Ecto neural progenitor cell (in vitro differentiated cells): ENCODE measurements around the gene GNAS-AS1.

Source experiments
- DNase-seq: peaks from one replicate; pipeline ENCODE4 v3.0.0-alpha.2; 2018; ENCODE audit warnings: low spot score

GNAS-AS1 gene

DNA sequence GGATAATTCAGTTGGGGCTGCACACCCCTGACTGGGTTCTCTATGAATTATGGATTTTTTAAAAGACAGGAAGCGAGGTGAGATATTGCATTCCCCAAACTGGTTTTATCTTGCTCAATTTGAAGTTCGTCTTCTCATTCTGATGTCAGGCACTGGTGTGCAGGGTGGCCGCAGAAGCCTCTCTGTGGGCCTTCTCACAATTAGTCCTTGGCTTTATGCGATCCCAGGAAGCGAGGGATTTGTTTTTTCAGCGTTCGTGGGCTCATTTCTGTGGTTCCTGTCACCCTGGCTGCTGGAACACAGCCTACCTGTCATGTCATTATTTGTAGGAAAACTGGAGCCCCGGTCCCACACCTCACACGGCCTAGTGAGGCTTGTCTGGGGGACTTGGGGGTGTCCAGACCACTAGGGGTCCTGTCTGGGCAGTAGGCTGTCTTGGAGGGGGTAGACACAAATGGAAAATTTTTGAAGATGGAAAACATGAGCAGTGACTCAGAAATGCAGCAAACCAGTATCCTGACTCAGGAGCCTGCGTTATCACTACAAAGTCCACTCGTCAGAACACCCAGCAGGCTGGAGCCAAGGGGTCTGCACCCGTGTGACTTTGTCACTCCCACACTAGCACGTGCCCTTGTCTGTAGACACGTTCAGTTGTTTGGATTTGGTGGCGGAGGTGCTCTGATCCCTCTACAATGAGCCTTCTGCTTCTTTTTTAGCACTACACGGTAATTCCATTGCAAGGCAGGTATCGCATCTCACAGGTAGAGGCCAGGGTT lies 42.2 kb downstream of the GNAS-AS1 start:
- no peak for DNase-seq

DNA sequence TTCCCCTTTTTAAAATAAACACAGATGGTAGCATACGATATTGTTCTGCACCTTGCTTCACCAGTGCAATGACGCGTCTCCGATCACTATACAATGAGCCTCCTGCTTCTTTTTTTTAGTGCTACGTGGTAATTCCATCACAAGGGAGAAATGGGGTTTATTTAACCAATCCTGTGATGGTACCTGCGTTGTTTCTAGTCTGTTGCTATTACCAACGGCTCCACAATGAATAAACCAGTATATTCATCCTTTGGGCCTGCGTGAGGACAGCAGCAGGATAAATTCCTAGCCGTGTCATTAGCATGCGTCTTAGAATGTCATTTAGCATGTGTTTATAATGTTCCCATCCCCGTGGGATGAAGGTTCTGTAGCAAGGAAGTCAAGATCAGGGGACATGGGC lies 42.9 kb downstream of the GNAS-AS1 start:
- DNase-seq, result no peak

DNA sequence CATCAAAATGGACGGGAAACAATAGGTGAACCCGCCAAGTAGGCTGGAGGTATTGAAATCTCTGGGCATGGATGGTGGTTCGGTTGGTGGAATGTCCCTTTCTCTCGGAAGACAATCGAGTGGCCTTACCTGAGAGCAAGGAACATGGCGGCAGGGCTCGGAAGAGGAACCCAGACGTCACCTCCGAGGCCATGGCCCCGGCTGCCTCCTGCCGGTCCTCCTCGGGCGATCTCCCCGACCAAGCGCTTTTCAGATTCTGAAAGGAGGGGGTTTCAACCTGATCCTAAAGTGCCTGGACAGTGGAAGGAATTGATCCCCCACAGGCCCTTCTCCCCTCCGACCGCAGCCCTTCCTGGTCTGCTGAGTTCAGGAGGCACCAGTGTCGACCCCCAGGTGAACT lies 47.2 kb downstream of the GNAS-AS1 start:
- DNase-seq, result no peak

- DNase-seq, result no peak
Measured at GRCh38 chr20:58802061-58802460, 48.6 kb downstream of the GNAS-AS1 start.

DNA sequence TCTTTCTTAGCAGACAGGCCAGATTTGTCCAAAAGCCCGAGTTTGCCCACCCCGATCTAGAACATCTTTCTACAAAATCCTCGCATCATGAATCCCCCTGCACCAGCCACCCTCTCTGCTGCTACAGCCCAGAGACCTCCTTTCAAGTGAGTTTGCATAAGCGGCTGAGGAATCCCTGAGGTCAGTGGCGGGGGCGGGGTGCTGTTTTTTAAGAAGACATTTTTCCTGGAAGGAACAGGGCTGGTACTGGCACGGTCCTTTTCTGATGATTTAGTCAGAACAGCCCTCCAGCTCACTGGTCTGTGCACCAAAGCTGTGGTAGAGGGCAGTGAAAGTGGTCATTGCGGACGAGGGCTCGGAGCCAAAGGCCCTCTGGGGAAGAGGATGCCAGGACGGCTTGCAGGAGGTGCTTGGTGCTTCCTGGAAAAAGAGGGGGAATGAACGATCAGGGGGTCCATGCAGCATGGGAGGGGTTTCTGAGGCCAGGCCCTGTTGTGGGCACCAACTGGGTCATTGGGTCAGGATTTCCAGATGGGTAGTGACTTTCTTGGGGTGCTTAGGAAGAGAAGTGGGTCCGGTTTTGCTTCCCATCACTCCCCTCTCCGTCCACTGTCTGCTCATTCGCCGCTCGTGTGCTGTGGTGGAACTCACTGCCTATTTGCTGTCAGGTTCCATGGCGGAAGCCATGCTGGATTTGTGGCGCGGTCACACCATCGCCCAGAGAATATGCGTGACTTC lies 50.4 kb downstream of the GNAS-AS1 start:
- peak; percentile 57 for DNase-seq

DNA sequence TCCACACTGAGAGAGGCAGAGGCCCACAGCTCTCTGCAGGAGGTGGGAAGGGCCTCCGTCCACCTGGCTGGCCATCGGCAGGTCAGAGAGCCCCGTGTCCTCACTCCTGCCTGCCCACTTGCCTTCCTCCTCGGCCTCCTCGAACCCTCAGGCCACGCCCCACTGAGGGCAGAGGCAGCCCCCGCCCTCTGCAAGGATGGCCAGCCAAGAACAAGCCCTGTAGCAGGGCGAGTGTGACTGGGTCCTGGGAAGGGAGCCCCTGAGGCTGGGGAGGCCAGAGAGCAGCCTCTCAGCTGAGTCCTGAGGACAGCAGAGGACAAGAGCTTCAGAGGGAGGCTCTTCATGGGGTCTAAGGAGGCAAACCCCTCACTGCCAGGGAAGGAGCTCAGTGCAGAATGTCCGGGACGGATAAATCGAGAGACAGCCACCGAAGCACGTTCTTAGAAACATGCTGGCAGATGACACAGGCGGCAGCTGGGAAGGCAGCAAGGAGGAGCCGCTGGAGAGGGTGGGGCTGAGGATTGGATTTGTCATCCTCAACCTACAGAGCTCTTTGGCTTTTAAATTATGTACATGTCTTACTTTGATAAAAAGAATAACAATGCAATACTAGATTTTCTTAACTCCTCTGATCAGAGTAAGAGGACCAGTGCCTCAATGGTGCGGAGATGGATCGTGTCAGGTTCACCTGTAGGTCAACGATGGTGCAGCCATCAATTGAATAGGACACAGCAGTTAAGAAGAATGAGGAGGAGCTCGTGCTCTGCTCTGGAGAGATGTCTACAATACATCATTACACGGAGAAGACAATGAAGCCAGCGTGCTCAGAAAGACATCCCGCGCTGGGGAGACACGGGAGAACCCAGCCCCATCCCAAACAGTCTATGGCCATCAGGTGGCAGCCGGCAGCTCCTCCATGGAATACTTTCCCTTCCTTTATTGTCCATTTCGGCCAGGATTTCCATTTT lies 53.0 kb downstream of the GNAS-AS1 start:
- DNase-seq, result no peak

DNA sequence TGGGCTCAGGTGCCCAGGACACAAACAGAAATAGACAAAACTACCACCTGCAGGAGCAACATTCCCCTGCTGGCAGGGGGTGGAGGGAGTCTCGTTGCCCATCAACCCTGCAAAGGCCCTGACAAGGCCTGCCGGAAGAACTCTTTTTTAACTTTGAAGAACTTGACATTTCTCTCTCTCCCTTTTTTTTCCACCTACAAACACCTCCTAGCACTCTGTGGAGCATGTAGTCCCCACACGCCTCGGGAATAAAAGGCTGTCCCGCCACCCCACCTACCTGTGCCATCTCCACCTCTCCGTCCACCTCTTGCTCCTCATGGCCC lies 54.8 kb downstream of the GNAS-AS1 start:
- DNase-seq, result no peak

- DNase-seq, result no peak
Measured at GRCh38 chr20:58795181-58795922, 55.4 kb downstream of the GNAS-AS1 start.

DNA sequence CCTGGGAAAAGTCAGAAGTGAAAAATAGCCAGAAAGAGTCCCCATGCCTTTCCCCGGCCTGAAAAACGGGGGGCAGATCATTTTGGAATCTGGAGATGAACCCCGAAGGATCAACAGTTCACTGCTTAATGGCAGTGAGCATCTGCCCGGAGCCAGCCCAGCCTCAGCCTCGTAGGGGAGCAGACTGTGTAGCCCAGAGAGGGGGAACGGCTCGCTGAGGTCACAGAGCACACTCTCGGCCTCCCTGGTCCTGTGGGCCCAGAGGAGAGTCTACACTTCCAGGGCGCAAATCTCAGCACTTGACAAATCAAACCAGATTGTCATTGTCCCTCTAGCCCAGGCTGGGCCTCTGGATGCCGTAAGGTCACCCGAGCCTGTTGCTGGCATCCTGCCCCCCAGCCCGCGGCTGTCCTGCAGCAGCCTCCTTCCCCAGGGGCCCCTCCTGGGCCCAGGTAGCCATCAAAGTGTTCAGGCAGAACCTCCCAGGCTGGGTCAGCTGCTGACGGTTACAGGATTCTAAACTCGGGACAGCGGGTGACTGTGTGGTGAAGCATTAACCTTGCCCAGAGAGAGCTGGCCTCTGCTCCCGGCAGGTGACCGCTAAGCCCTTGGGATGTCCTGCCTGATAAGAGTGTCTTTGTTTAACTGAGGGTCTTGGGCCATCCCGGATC lies 56.1 kb downstream of the GNAS-AS1 start:
- no peak for DNase-seq

- DNase-seq, result no peak
Measured at GRCh38 chr20:58793512-58794420, 56.9 kb downstream of the GNAS-AS1 start.

DNA sequence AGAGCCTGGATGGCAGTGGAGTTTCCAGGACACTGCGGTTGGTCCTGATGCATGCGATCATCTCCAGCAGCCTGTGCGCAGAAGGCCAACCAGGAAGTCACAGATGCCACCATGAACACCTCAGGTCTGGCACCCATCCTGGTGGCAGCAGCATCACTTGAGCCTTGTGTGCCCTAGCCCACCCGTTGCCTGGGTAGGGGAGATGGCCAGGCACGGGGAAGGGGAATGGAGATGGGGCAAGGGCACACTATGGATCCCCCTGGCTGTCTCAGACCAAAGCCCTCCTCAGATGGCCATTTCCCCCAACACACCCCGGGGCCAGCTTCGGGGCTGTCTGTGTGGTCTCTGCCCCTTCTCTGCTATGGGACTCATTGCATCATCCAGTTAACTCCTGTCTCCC lies 58.3 kb downstream of the GNAS-AS1 start:
- no peak for DNase-seq

DNA sequence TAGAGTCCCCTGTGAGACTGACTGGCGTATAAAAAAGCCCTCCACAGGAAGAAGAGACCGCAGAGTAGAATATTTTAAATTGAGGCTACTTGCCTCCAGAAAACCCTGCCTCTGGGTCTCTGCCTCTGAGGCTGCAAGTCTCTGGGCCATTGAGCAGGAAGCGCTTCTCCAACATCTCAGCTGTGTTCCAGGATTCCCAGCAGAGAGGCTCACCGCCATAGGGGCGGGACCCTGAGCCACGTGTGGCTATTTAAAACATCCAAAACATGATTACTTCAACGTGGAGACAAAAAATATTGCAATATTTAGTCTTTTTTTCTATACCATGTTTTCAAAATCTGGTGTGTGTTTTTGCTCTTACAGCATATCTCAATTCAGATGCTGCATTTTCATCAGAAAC lies 59.4 kb downstream of the GNAS-AS1 start:
- DNase-seq, result no peak

- DNase-seq, result no peak
Measured at GRCh38 chr20:58790454-58790853, 60.2 kb downstream of the GNAS-AS1 start.

DNA sequence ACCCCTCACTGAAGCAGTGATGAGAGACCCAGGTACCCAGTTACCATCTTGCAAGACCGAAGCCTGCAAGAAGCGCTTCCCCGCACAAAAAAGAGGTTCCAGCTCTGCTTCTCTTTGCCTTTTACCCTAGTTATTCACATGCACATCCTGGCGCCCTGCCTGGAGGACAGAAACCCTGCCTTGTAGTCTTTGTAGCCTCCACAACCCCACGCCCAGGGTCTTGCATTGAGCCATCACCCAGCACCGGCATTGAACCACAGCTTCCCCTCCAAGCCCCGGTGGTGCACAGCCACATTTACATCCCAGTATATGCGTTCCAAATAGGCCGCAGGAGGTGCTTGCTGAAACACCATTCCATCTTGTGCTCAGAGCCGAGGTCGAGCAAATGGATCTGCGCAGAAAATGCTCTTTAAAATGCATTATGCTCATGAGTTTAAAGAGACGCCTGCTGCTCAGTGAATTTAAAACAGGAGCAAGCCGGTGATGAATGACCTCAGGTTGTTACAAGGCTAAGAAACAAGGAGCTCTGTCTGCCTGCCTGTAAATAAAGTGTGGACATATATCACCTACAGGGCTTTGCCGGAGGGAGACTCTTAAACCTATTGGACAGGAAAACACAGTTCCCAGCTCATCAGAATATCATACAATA lies 61.7 kb downstream of the GNAS-AS1 start:
- no peak for DNase-seq

GRCh38 chr20:58787211-58788005 lies 63.3 kb downstream of the GNAS-AS1 start:
- no peak for DNase-seq

DNA sequence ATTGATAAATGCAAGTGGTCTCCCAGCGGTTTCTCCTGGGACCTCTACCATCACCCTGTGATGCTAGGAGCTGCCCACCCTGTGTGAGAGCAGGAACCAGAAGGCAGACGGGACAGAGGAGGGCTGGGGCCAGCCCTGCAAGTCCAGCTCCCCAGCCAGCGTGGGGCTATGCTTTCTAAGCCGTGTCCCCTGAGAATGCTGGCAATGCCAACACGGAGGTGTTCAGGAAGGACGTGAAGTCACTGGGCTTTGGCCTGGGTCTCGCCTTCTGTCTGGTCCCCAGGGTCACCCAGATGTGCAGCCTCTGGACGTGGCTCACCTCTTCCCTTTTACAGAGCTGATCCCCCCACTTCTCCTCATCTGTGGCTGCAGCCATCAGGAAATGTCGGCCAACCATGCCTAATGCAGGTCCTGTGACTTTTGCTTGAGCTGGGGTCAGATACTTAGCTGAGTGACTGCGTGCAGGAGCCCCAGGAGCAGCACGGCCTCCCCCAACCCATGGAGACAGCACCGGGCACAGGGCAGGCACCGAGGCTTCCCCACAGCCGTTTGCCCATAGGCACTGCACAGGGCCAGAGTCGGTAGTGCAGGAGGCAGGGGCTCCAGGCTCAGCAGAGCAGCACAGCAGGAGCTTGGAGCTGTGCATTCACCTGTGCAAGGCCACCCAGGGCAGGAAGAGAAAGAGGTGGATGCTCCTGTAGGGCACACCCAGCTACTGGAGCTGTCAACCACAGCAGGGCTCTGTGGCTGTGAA lies 66.2 kb downstream of the GNAS-AS1 start:
- no peak for DNase-seq

- DNase-seq, result no peak
Measured at GRCh38 chr20:58783511-58784011, 67.1 kb downstream of the GNAS-AS1 start.

DNA sequence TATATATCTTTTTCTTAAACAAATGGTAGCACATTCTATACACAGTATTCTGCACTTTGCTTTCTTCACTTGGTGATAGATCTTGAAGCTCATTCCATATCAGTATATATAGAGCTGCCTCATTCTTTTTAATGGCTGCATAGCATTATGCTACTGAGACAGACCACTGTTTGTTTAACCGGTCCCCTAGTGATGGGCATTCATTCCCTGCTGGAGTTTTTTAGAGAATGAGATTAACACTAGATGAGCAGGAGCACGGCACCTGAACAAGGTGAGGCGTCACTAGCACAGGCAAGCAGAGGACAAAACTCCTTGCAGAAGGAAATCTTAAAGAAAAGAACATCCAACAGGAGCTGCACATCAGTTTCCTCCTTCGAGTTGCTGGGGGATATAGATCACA lies 69.6 kb downstream of the GNAS-AS1 start:
- no peak for DNase-seq
